Trophoblast cell (in vitro differentiated cells and primary cell): ENCODE data around the gene FSTL5. TPM values are rescaled to one million over a fixed set of nuclear protein-coding genes. Genes with fewer than 3 reads are reported as not detected.
"Not testable (repeated sequence)": the region's sequence is repeated elsewhere in the genome, so short reads cannot be mapped to it uniquely, and the experiment has no call there.

Experiments
- DNase-seq, 2 donors: peaks; one replicate each; pipeline ENCODE4 v3.0.0-alpha.2; 2016
- H2AFZ ChIP-seq: 2 replicates; pipeline ENCODE4 v1.6.1; 2013; ENCODE audit warnings: low read length, moderate library complexity, mild to moderate bottlenecking; ENCODE audit not compliant: insufficient read depth, poor library complexity
- H2AK5ac ChIP-seq: 2 replicates; pipeline ENCODE4 v1.6.1; 2013; ENCODE audit warnings: mild to moderate bottlenecking, low read length
- H2BK120ac ChIP-seq: 2 replicates; pipeline ENCODE4 v1.6.1; 2013; ENCODE audit warnings: low read length, mild to moderate bottlenecking, moderate library complexity; ENCODE audit not compliant: insufficient read depth, poor library complexity
- H2BK12ac ChIP-seq: 2 replicates; pipeline ENCODE4 v1.6.1; 2013; ENCODE audit warnings: mild to moderate bottlenecking, low read length, moderate library complexity
- H2BK5ac ChIP-seq: 2 replicates; pipeline ENCODE4 v1.6.1; 2013; ENCODE audit warnings: low read length, low read depth, moderate library complexity, mild to moderate bottlenecking; ENCODE audit not compliant: poor library complexity
- H3K14ac ChIP-seq: 2 replicates; pipeline ENCODE4 v1.6.1; 2013; ENCODE audit warnings: mild to moderate bottlenecking, low read length
- H3K18ac ChIP-seq: 2 replicates; pipeline ENCODE4 v1.6.1; 2013; ENCODE audit warnings: mild to moderate bottlenecking, low read length
- H3K23ac ChIP-seq: 2 replicates; pipeline ENCODE4 v1.6.1; 2013; ENCODE audit warnings: low read length
- H3K27ac ChIP-seq: 2 replicates; pipeline ENCODE4 v1.5.1; 2013; ENCODE audit warnings: low read depth, mild to moderate bottlenecking, inconsistent platforms, low read length, moderate library complexity
- H3K27me3 ChIP-seq: 2 replicates; pipeline ENCODE4 v1.6.1; 2013; ENCODE audit warnings: inconsistent platforms, mild to moderate bottlenecking, low read length, moderate library complexity; ENCODE audit not compliant: insufficient read depth
- H3K36me3 ChIP-seq, 2 experiments: 1 replicate in 1 of 2; 2 replicates in 1 of 2; pipeline ENCODE4 v1.6.1; 2013; ENCODE audit warnings: low read length in 2 of 2, mild to moderate bottlenecking in 2 of 2, moderate library complexity in 1 of 2; ENCODE audit not compliant: insufficient read depth in 2 of 2, control insufficient read depth in 1 of 2
- H3K4ac ChIP-seq: 2 replicates; pipeline ENCODE4 v1.6.1; 2013; ENCODE audit warnings: low read depth, mild to moderate bottlenecking, low read length, moderate library complexity
- H3K4me1 ChIP-seq, 2 experiments: 1 replicate in 1 of 2; 2 replicates in 1 of 2; pipeline ENCODE4 v1.6.1; 2013; ENCODE audit warnings: low read length in 2 of 2, mild to moderate bottlenecking in 2 of 2, moderate library complexity in 1 of 2; ENCODE audit not compliant: insufficient read depth in 2 of 2, control insufficient read depth in 1 of 2
- H3K4me2 ChIP-seq: 2 replicates; pipeline ENCODE4 v1.6.1; 2013; ENCODE audit warnings: inconsistent platforms, mild to moderate bottlenecking, low read length, moderate library complexity
- H3K4me3 ChIP-seq: 2 replicates; pipeline ENCODE4 v1.5.1; 2013; ENCODE audit warnings: mild to moderate bottlenecking, low read depth, low read length, inconsistent platforms
- H3K79me1 ChIP-seq: one replicate; pipeline ENCODE4 v1.6.1; 2013; ENCODE audit warnings: low read length
- H3K79me2 ChIP-seq: 2 replicates; pipeline ENCODE4 v1.6.1; 2013; ENCODE audit warnings: low read length, mild to moderate bottlenecking; ENCODE audit not compliant: control insufficient read depth, insufficient read depth, poor library complexity
- H3K9ac ChIP-seq: 2 replicates; pipeline ENCODE4 v1.6.1; 2013; ENCODE audit warnings: mild to moderate bottlenecking, low read length
- H3K9me3 ChIP-seq: 2 replicates; pipeline ENCODE4 v1.6.1; 2013; ENCODE audit warnings: low read depth, mild to moderate bottlenecking, control low read depth, inconsistent platforms, low read length; ENCODE audit not compliant: insufficient read depth
- H4K12ac ChIP-seq: 2 replicates; pipeline ENCODE4 v1.6.1; 2013; ENCODE audit warnings: low read depth, mild to moderate bottlenecking, low read length, moderate library complexity
- H4K8ac ChIP-seq: 2 replicates; pipeline ENCODE4 v1.6.1; 2013; ENCODE audit warnings: low read depth, mild to moderate bottlenecking, low read length, moderate library complexity
- H4K91ac ChIP-seq: one replicate; pipeline ENCODE4 v1.6.1; 2013; ENCODE audit warnings: low read depth, mild to moderate bottlenecking, low read length, moderate library complexity
- WGBS: extraction: QIAGEN DNeasy Blood & Tissue Kit; methylation state at CpG from one replicate; pipeline ENCODE4 v1.1.7; 2013; ENCODE audit warnings: missing lambda C conversion rate; ENCODE audit not compliant: insufficient read length, insufficient coverage; ENCODE audit errors: extremely low coverage; 5-methylcytosine and 5-hydroxymethylcytosine counted together
- polyA plus RNA-seq: library from polyadenylated mRNA; stranded (reverse); fragments of 200-250 nt; gene quantifications from 2 replicates; pipeline ENCODE4 v1.2.3, GENCODE V29; 2013

FSTL5 gene
- 0.01 TPM in 2 replicates for polyA plus RNA-seq

GRCh38 chr4:162163892-162164759, at the start of gene FSTL5:
TSS of gene FSTL5 (minus strand) at chr4:162164000. CDS start at chr4:162111396, 52,604 bp downstream.
- H3K4me2 ChIP-seq = peak within 1 kb of the TSS; percentile 77
- peak within 1 kb of the TSS; percentile 79 for H3K4me3 ChIP-seq
- H2BK120ac ChIP-seq = peak within 1 kb of the TSS; percentile 57
- DNase-seq = peak; percentile 41 to 42
- no peak within 1 kb of the TSS for H4K12ac ChIP-seq
- no peak within 1 kb of the TSS for H3K23ac ChIP-seq
- no peak within 1 kb of the TSS for H2BK5ac ChIP-seq
- no peak within 1 kb of the TSS for H3K4ac ChIP-seq
- peak within 1 kb of the TSS; percentile 35 for H2BK12ac ChIP-seq
- H3K4me1 ChIP-seq = peaks cover 2% of the 10 kb centered on the region in 2 experiments
- H3K79me1 ChIP-seq = peaks cover 2% of the 10 kb centered on the region
- H3K27ac ChIP-seq = no peak within 1 kb of the TSS
- no peaks in the 10 kb centered on the region for H3K36me3 ChIP-seq
- H4K91ac ChIP-seq = no peak within 1 kb of the TSS
- no peak within 1 kb of the TSS for H3K18ac ChIP-seq
- H4K8ac ChIP-seq = no peak within 1 kb of the TSS
- no peaks in the 10 kb centered on the region for H3K9me3 ChIP-seq
- no peak within 1 kb of the TSS for H3K14ac ChIP-seq
- no peak within 1 kb of the TSS for H2AK5ac ChIP-seq
- H3K27me3 ChIP-seq = no peaks in the 10 kb centered on the region
- no peak within 1 kb of the TSS for H3K9ac ChIP-seq
- WGBS = no CpG with 5 or more reads among the region's 39 CpGs
- peak within 1 kb of the TSS; percentile 99 for H2AFZ ChIP-seq
- peaks cover 2% of the 10 kb centered on the region for H3K79me2 ChIP-seq

GRCh38 chr4:162209706-162210105, 45.9 kb upstream of the FSTL5 start:
- WGBS = no CpG with 5 or more reads among the region's 2 CpGs

DNA sequence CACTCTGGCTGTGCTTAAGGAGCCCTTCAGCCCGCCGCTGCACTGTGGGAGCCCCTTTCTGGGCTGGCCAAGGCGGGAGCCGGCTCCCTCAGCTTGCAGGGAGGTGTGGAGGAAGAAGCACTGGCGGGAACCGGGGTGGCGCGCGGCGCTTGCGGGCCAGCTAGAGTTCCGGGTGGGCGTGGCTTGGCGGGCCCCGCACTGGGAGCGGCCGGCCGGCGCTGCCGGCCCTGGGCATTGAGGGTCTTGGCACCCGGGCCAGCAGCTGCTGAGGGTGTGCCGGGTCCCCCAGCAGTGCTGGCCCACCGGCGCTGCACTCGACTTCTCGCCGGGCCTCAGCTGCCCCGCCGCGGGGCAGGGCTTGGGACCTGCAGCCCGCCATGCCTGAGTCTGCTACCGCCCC, 39.7 kb upstream of the FSTL5 start:
- peak in 1 of 2 donors; percentile 10 for DNase-seq
- H3K4me2 ChIP-seq = not testable (repeated sequence)

More at GRCh38 chr4:162209706-162210105, 45.9 kb upstream of the FSTL5 start:
- no peak overlapping the region for H2BK12ac ChIP-seq
- H4K91ac ChIP-seq = no peak overlapping the region
- H4K8ac ChIP-seq = no peak overlapping the region
- no peaks in the 10 kb centered on the region for H3K36me3 ChIP-seq
- no peaks in the 10 kb centered on the region for H3K79me2 ChIP-seq
- no peaks in the 10 kb centered on the region for H3K9me3 ChIP-seq
- H3K4me1 ChIP-seq = no peaks in the 10 kb centered on the region
- no peak overlapping the region for H3K4me3 ChIP-seq
- H3K27ac ChIP-seq = no peak overlapping the region
- H3K18ac ChIP-seq = no peak overlapping the region
- no peak overlapping the region for H2AFZ ChIP-seq
- H3K4ac ChIP-seq = no peak overlapping the region
- no peak for DNase-seq
- H3K14ac ChIP-seq = no peak overlapping the region
- H3K27me3 ChIP-seq = no peaks in the 10 kb centered on the region
- no peak overlapping the region for H2BK120ac ChIP-seq
- no peak overlapping the region for H4K12ac ChIP-seq
- no peaks in the 10 kb centered on the region for H3K79me1 ChIP-seq
- H3K4me2 ChIP-seq = no peak overlapping the region
- H3K23ac ChIP-seq = no peak overlapping the region
- H2BK5ac ChIP-seq = no peak overlapping the region
- H3K9ac ChIP-seq = no peak overlapping the region
- no peak overlapping the region for H2AK5ac ChIP-seq

DNA sequence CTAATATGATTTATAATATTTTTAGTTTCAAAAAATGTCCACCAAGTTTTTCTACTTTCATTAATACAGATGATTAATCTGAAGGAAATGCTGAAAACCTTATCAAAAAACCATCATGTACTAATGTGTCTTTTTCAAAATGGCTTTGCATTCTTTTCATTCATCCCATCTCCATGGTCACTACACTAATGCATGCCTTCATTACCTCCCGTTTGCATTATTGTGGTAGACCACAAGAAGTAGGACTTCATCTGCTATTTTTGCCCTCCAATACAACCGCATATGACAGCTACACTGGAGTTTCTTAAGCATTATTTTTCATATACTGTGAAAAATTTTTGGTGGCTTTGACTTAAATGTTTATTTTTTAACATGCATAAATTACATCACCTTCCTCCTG, 37.9 kb upstream of the FSTL5 start:
- Histone ChIP-seq H4K8ac (no peak overlapping the region), H3K27ac (no peak overlapping the region), H2AFZ (no peak overlapping the region), H3K4me3 (no peak overlapping the region), H3K4me2 (no peak overlapping the region), H2BK12ac (no peak overlapping the region), H3K4ac (no peak overlapping the region), H3K14ac (no peak overlapping the region), H3K9me3 (no peaks in the 10 kb centered on the region), H3K23ac (no peak overlapping the region), H3K36me3 (no peaks in the 10 kb centered on the region), H3K79me2 (no peaks in the 10 kb centered on the region), H4K91ac (no peak overlapping the region), H2BK120ac (no peak overlapping the region), H3K4me1 (no peaks in the 10 kb centered on the region), H2BK5ac (no peak overlapping the region), H3K79me1 (no peaks in the 10 kb centered on the region), H2AK5ac (no peak overlapping the region), H3K9ac (no peak overlapping the region), H3K27me3 (no peaks in the 10 kb centered on the region), H3K18ac (no peak overlapping the region), H4K12ac (no peak overlapping the region)
- no CpG with 5 or more reads among the region's 2 CpGs for WGBS
- DNase-seq = no peak

More for the DNA sequence above, 39.7 kb upstream of the FSTL5 start:
- H2BK120ac ChIP-seq, H3K14ac ChIP-seq, H3K79me2 ChIP-seq, H2BK12ac ChIP-seq, H3K36me3 ChIP-seq, H3K4ac ChIP-seq, H2AFZ ChIP-seq, H2BK5ac ChIP-seq, H3K23ac ChIP-seq, H3K4me1 ChIP-seq, H3K27ac ChIP-seq, H3K9ac ChIP-seq, H3K27me3 ChIP-seq, H4K12ac ChIP-seq, H2AK5ac ChIP-seq, H3K4me3 ChIP-seq, H4K91ac ChIP-seq, H4K8ac ChIP-seq, H3K18ac ChIP-seq, H3K9me3 ChIP-seq, H3K79me1 ChIP-seq: not testable (repeated sequence)
- no CpG with 5 or more reads among the region's 32 CpGs for WGBS
